Iris pigment epithelial cell (primary cell): ENCODE measurements around the gene RPP21.
"Not testable (repeated sequence)": the region's sequence is repeated elsewhere in the genome, so short reads cannot be mapped to it uniquely, and the experiment has no call there.

Source experiments
- DNase-seq: peaks from one replicate; pipeline ENCODE4 v3.0.0-alpha.2; 2011; ENCODE audit warnings: low read depth

The RPP21 gene

GRCh38 chr6:30329331-30329730 lies 15.6 kb upstream of the RPP21 start:
- DNase-seq, result no peak

GRCh38 chr6:30331981-30332380 lies 13.0 kb upstream of the RPP21 start:
- no peak for DNase-seq

GRCh38 chr6:30334075-30334783 lies 10.7 kb upstream of the RPP21 start:
- DNase-seq, result no peak

- DNase-seq, result no peak
Measured at GRCh38 chr6:30340589-30341054, 4.3 kb upstream of the RPP21 start.

GRCh38 chr6:30341218-30341617 lies 3.7 kb upstream of the RPP21 start:
- DNase-seq, result no peak

- DNase-seq, result no peak
Measured at GRCh38 chr6:30341728-30342127, 3.2 kb upstream of the RPP21 start.

- DNase-seq, result no peak
Measured at GRCh38 chr6:30344191-30344867, 627 bp upstream of the RPP21 start.

- no peak for DNase-seq
Measured at GRCh38 chr6:30345852-30346251, 896 bp downstream of the RPP21 start.

GRCh38 chr6:30348957-30349356 lies 4.0 kb downstream of the RPP21 start:
- no peak for DNase-seq

- no peak for DNase-seq
Measured at GRCh38 chr6:30349421-30350177, 4.6 kb downstream of the RPP21 start.

GRCh38 chr6:30350524-30350923 lies 5.6 kb downstream of the RPP21 start:
- DNase-seq, result no peak

GRCh38 chr6:30352550-30352949 lies 7.6 kb downstream of the RPP21 start:
- no peak for DNase-seq

GRCh38 chr6:30355281-30355680 lies 10.3 kb downstream of the RPP21 start:
- DNase-seq, result no peak

- DNase-seq, result no peak
Measured at GRCh38 chr6:30356536-30356935, 11.6 kb downstream of the RPP21 start.

GRCh38 chr6:30357678-30358540 lies 13.0 kb downstream of the RPP21 start:
- DNase-seq, result peak; percentile 76

GRCh38 chr6:30359276-30359675 lies 14.3 kb downstream of the RPP21 start:
- DNase-seq, result no peak

- no peak for DNase-seq
Measured at GRCh38 chr6:30360139-30360538, 15.2 kb downstream of the RPP21 start.

- peak; percentile 12 for DNase-seq
Measured at GRCh38 chr6:30361661-30362060, 16.7 kb downstream of the RPP21 start.

GRCh38 chr6:30363459-30363858 lies 18.5 kb downstream of the RPP21 start:
- DNase-seq, result no peak

- DNase-seq, result no peak
Measured at GRCh38 chr6:30364591-30364990, 19.6 kb downstream of the RPP21 start.

GRCh38 chr6:30369280-30369679 lies 24.3 kb downstream of the RPP21 start:
- not testable (repeated sequence) for DNase-seq
